ENCODE measurements around the gene DBI.

Gene DBI

GRCh38 chr2:119366649-119367471, at the start of gene DBI, which contains the start of gene C2orf76:
TSS of gene DBI (plus strand) at chr2:119366977. CDS start at chr2:119367052, 75 bp downstream.
TSS of gene C2orf76 (minus strand) at chr2:119366834. CDS start at chr2:119339959, 26,875 bp downstream.
- peak; percentile 89 to 97 for DNase-seq (ENCODE audit: low read depth in 1 of 2, low spot score in 1 of 2)
- no peak for TF ChIP-seq JUND (IDR thresholded peaks at IDR 0.05; ENCODE audit: low read depth)
- in situ Hi-C loops (cut with HindIII; ENCODE audit: low pct_unique_long_range_greater_than_20kb, low sequenced_read_pairs): no loop called here

GRCh38 chr2:119317554-119317953, 49.2 kb upstream of the DBI start:
- no peak for TF ChIP-seq JUND (IDR thresholded peaks at IDR 0.05; ENCODE audit: low read depth)
- in situ Hi-C loops (cut with HindIII; ENCODE audit: low pct_unique_long_range_greater_than_20kb, low sequenced_read_pairs): no loop called here
- DNase-seq (ENCODE audit: low read depth in 1 of 2, low spot score in 1 of 2): no peak

GRCh38 chr2:119319593-119319992, 47.2 kb upstream of the DBI start:
- in situ Hi-C loops (cut with HindIII; ENCODE audit: low pct_unique_long_range_greater_than_20kb, low sequenced_read_pairs): no loop called here
- TF ChIP-seq JUND (IDR thresholded peaks at IDR 0.05; ENCODE audit: low read depth): no peak

GRCh38 chr2:119323459-119323858, 43.3 kb upstream of the DBI start:
- in situ Hi-C loops (cut with HindIII; ENCODE audit: low pct_unique_long_range_greater_than_20kb, low sequenced_read_pairs): no loop called here
- no peak for TF ChIP-seq JUND (IDR thresholded peaks at IDR 0.05; ENCODE audit: low read depth)
- no peak for DNase-seq (ENCODE audit: low read depth in 1 of 2, low spot score in 1 of 2)

More at GRCh38 chr2:119319593-119319992, 47.2 kb upstream of the DBI start:
- DNase-seq (ENCODE audit: low read depth in 1 of 2, low spot score in 1 of 2): peak in 1 of 2 experiments; percentile 57

GRCh38 chr2:119324685-119325270, 42.0 kb upstream of the DBI start:
- TF ChIP-seq JUND (IDR thresholded peaks at IDR 0.05; ENCODE audit: low read depth): no peak
- in situ Hi-C loops (cut with HindIII; ENCODE audit: low pct_unique_long_range_greater_than_20kb, low sequenced_read_pairs): no loop called here
- DNase-seq (ENCODE audit: low read depth in 1 of 2, low spot score in 1 of 2): no peak

GRCh38 chr2:119326938-119327337, 39.8 kb upstream of the DBI start:
- TF ChIP-seq JUND (IDR thresholded peaks at IDR 0.05; ENCODE audit: low read depth): no peak
- in situ Hi-C loops (cut with HindIII; ENCODE audit: low pct_unique_long_range_greater_than_20kb, low sequenced_read_pairs): no loop called here
- no peak for DNase-seq (ENCODE audit: low read depth in 1 of 2, low spot score in 1 of 2)

GRCh38 chr2:119327431-119327830, 39.3 kb upstream of the DBI start:
- in situ Hi-C loops (cut with HindIII; ENCODE audit: low pct_unique_long_range_greater_than_20kb, low sequenced_read_pairs): no loop called here
- DNase-seq (ENCODE audit: low read depth in 1 of 2, low spot score in 1 of 2): no peak
- TF ChIP-seq JUND (IDR thresholded peaks at IDR 0.05; ENCODE audit: low read depth): no peak

GRCh38 chr2:119332953-119333352, 33.8 kb upstream of the DBI start:
- no peak for TF ChIP-seq JUND (IDR thresholded peaks at IDR 0.05; ENCODE audit: low read depth)
- no peak for DNase-seq (ENCODE audit: low read depth in 1 of 2, low spot score in 1 of 2)
- in situ Hi-C loops (cut with HindIII; ENCODE audit: low pct_unique_long_range_greater_than_20kb, low sequenced_read_pairs): no loop called here

- no peak for TF ChIP-seq JUND (IDR thresholded peaks at IDR 0.05; ENCODE audit: low read depth)
- in situ Hi-C loops (cut with HindIII; ENCODE audit: low pct_unique_long_range_greater_than_20kb, low sequenced_read_pairs): no loop called here
- DNase-seq (ENCODE audit: low read depth in 1 of 2, low spot score in 1 of 2): no peak
Measured at GRCh38 chr2:119333360-119333759, 33.4 kb upstream of the DBI start.

- TF ChIP-seq JUND (IDR thresholded peaks at IDR 0.05; ENCODE audit: low read depth): no peak
- in situ Hi-C loops (cut with HindIII; ENCODE audit: low pct_unique_long_range_greater_than_20kb, low sequenced_read_pairs): no loop called here
- no peak for DNase-seq (ENCODE audit: low read depth in 1 of 2, low spot score in 1 of 2)
Measured at GRCh38 chr2:119333833-119334232, 32.9 kb upstream of the DBI start.

GRCh38 chr2:119337749-119338148, 29.0 kb upstream of the DBI start:
- in situ Hi-C loops (cut with HindIII; ENCODE audit: low pct_unique_long_range_greater_than_20kb, low sequenced_read_pairs): no loop called here
- DNase-seq (ENCODE audit: low read depth in 1 of 2, low spot score in 1 of 2): no peak
- TF ChIP-seq JUND (IDR thresholded peaks at IDR 0.05; ENCODE audit: low read depth): no peak

- in situ Hi-C loops (cut with HindIII; ENCODE audit: low pct_unique_long_range_greater_than_20kb, low sequenced_read_pairs): no loop called here
- no peak for DNase-seq (ENCODE audit: low read depth in 1 of 2, low spot score in 1 of 2)
Measured at GRCh38 chr2:119338272-119338671, 28.5 kb upstream of the DBI start.

GRCh38 chr2:119338826-119339561, 27.8 kb upstream of the DBI start:
- TF ChIP-seq JUND (IDR thresholded peaks at IDR 0.05; ENCODE audit: low read depth): no peak
- no peak for DNase-seq (ENCODE audit: low read depth in 1 of 2, low spot score in 1 of 2)
- in situ Hi-C loops (cut with HindIII; ENCODE audit: low pct_unique_long_range_greater_than_20kb, low sequenced_read_pairs): no loop called here

More at GRCh38 chr2:119338272-119338671, 28.5 kb upstream of the DBI start:
- no peak for TF ChIP-seq JUND (IDR thresholded peaks at IDR 0.05; ENCODE audit: low read depth)
